Calu3 (cell line): ENCODE results near the gene CTSA. TPM values are rescaled to one million over a fixed set of nuclear protein-coding genes. Genes with fewer than 3 reads are reported as not detected.
A peak's percentile ranks its signal among the peaks of the same experiment; 100 is the strongest.

ENCODE experiments used
- BruUV-seq: library from RNA; stranded (reverse); fragments of 400-500 nt; replicated peaks from 2 replicates; lab custom pipeline; 2021; lab: Mats Ljungman, UMichigan
- CTCF ChIA-PET: fragments of 300-600 bp; sonication (Branson Sonifier 250); formaldehyde crosslinking; loops from one replicate; lab custom pipeline; 2022; ENCODE audit warnings: antibody characterized with exemption; lab: Charles Lee
- DNase-seq: peaks from one replicate; pipeline ENCODE4 v3.0.0; 2022
- H3K27ac Mint-ChIP-seq: one replicate; pipeline ENCODE4 v1.8.0; 2022; ENCODE audit warnings: mixed read lengths; ENCODE audit not compliant: unreplicated experiment
- H3K27me3 Mint-ChIP-seq: one replicate; pipeline ENCODE4 v1.8.0; 2022; ENCODE audit warnings: mixed read lengths; ENCODE audit not compliant: unreplicated experiment
- H3K36me3 Mint-ChIP-seq: one replicate; pipeline ENCODE4 v1.8.0; 2022; ENCODE audit warnings: mild to moderate bottlenecking, moderate library complexity, mixed read lengths; ENCODE audit not compliant: insufficient read depth, unreplicated experiment
- H3K4me1 Mint-ChIP-seq: one replicate; pipeline ENCODE4 v1.8.0; 2022; ENCODE audit warnings: mild to moderate bottlenecking, low read depth, mixed read lengths; ENCODE audit not compliant: unreplicated experiment
- H3K4me3 Mint-ChIP-seq: one replicate; pipeline ENCODE4 v1.8.0; 2022; ENCODE audit warnings: mild to moderate bottlenecking, low read depth, moderate library complexity, mixed read lengths; ENCODE audit not compliant: unreplicated experiment
- H3K9me3 Mint-ChIP-seq: one replicate; pipeline ENCODE4 v1.8.0; 2022; ENCODE audit warnings: low read depth, mixed read lengths; ENCODE audit not compliant: unreplicated experiment
- CTCF ChIP-seq: fragments of 200-600 bp; IDR thresholded peaks from one replicate; pipeline ENCODE4 v1.8.0; 2022; ENCODE audit warnings: antibody characterized with exemption; ENCODE audit not compliant: unreplicated experiment
- intact Hi-C: fragments of 100-400 bp; cut with micrococcal nuclease; formaldehyde crosslinking; loops from one replicate; pipeline ENCODE4 v1.10.0; 2022; ENCODE audit not compliant: unreplicated experiment
- total RNA-seq: library from RNA; stranded (reverse); gene quantifications from 2 replicates; pipeline ENCODE4 v1.2.3, GENCODE V29; 2022

CTSA gene
- total RNA-seq, 1 experiment from 2014 or later = 164 TPM

GRCh38 chr20:45934586-45935415 lies 43.7 kb downstream of the CTSA start, which contains the start of gene PCIF1:
Gene PCIF1, plus strand, starts transcription at chr20:45934683. Its CDS starts 4,317 bp downstream, at chr20:45939000.
- Mint-ChIP-seq H3K9me3 (no peaks in the 10 kb centered on the region), H3K4me1 (peaks cover 6% of the 10 kb centered on the region), H3K27ac (peak within 1 kb of the TSS; percentile 99), H3K4me3 (peak within 1 kb of the TSS; percentile 100), H3K36me3 (peaks cover 65% of the 10 kb centered on the region), H3K27me3 (no peaks in the 10 kb centered on the region)
- BruUV-seq = no TSS peak
- peak; percentile 99 for DNase-seq
- CTCF ChIA-PET = interaction anchor here (0.7 to 2.3 kb wide), 9 partner anchors 10 to 135 kb away, joined by 3 to 7 read pairs (median 4); no protein-coding TSS in a partner anchor
- no peak for TF ChIP-seq CTCF
- intact Hi-C loops = no loop called here

GRCh38 chr20:45935416-45936046 lies 44.4 kb downstream of the CTSA start:
- intact Hi-C loops = no loop called here
- peak overlapping the region; percentile 99 for H3K27ac Mint-ChIP-seq
- peaks cover 70% of the 10 kb centered on the region for H3K36me3 Mint-ChIP-seq
- no peaks in the 10 kb centered on the region for H3K27me3 Mint-ChIP-seq
- TF ChIP-seq CTCF = no peak
- CTCF ChIA-PET = interaction anchor here (0.7 to 2.3 kb wide), 8 partner anchors 11 to 95 kb away, joined by 3 to 7 read pairs (median 4); no protein-coding TSS in a partner anchor
- H3K9me3 Mint-ChIP-seq = no peaks in the 10 kb centered on the region
- no peak for DNase-seq
- peak overlapping the region; percentile 100 for H3K4me3 Mint-ChIP-seq
- BruUV-seq = TSS peak; percentile 80
- H3K4me1 Mint-ChIP-seq = peaks cover 6% of the 10 kb centered on the region

GRCh38 chr20:45937765-45938164 lies 46.6 kb downstream of the CTSA start:
- no peak overlapping the region for H3K27ac Mint-ChIP-seq
- H3K36me3 Mint-ChIP-seq = peaks cover 72% of the 10 kb centered on the region
- BruUV-seq = no TSS peak
- peaks cover 6% of the 10 kb centered on the region for H3K4me1 Mint-ChIP-seq
- intact Hi-C loops = no loop called here
- H3K4me3 Mint-ChIP-seq = no peak overlapping the region
- H3K27me3 Mint-ChIP-seq = no peaks in the 10 kb centered on the region
- CTCF ChIA-PET = no interaction called here
- no peak for DNase-seq
- H3K9me3 Mint-ChIP-seq = no peaks in the 10 kb centered on the region
- no peak for TF ChIP-seq CTCF

- H3K36me3 Mint-ChIP-seq = peaks cover 75% of the 10 kb centered on the region
- TF ChIP-seq CTCF = no peak
- DNase-seq = no peak
- no TSS peak for BruUV-seq
- peaks cover 6% of the 10 kb centered on the region for H3K4me1 Mint-ChIP-seq
- CTCF ChIA-PET = interaction anchor here (1.0 kb wide), 1 partner anchor 31 kb away, joined by 3 read pairs; no protein-coding TSS in a partner anchor
- no peaks in the 10 kb centered on the region for H3K9me3 Mint-ChIP-seq
- no peaks in the 10 kb centered on the region for H3K27me3 Mint-ChIP-seq
- H3K27ac Mint-ChIP-seq = no peak overlapping the region
- H3K4me3 Mint-ChIP-seq = no peak overlapping the region
- intact Hi-C loops = no loop called here
Observed at GRCh38 chr20:45938727-45939438, 47.7 kb downstream of the CTSA start.
